ENCODE measurements around the gene KCNMB2.
"Not testable (repeated sequence)": the region's sequence is repeated elsewhere in the genome, so short reads cannot be mapped to it uniquely, and the experiment has no call there.

KCNMB2 gene

DNA sequence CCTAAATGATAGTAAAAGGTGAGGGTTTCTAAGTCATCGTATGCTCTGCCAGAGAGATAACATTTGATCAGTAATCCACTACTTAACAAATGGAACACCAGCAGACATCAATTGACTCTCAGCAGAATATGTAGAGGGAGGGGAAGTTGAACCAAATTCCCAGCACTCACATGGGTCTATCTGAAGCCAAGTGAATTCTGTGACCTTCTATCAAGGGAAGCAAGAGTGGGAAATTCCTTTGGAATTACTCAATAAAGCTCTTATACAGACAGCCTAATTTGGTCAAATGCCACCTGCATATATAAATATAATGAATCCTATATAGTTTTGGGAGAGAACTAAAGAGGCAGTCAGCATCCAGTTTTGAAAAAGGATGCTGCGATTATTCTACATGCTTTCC, 15.8 kb upstream of the KCNMB2 start:
- DNase-seq, result no peak

DNA sequence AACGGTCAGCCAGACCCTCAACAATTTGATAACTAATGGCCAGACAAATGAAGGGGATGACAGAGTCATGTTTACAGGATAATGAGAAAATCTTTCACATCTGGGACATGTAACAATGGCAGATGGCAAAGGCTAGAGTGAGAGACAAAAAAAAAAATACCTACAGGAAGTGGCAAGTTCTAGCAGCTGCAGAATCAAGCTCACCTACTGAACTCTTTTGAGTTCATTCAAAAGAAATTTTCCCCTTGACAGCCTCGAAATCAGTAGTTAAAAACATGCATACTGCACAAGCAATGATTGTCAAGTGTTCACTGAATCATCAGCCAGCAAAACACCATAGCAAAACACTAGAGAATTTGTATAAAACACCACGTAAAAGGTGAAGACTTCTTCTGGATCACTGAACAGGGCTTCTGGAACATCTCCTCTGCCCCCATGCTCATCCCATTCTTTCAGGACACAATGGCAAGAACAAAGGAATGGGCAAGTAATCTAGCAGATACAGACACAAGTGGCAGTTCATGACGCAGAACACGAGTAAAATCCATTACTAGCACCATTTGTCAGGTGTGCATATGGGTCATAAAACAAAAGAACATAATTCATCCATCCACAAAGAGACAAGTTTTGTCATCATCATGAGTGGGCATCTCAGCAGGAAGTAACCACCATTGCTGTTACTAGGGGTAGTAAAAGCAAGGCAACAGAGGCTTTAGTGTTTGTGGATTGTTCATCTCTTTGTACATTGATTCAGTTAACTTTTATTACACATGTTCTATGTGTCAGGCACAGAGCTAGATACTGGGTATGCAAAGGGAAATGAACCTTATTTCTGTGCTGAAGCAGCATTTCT, 13.8 kb upstream of the KCNMB2 start:
- no peak for DNase-seq

DNA sequence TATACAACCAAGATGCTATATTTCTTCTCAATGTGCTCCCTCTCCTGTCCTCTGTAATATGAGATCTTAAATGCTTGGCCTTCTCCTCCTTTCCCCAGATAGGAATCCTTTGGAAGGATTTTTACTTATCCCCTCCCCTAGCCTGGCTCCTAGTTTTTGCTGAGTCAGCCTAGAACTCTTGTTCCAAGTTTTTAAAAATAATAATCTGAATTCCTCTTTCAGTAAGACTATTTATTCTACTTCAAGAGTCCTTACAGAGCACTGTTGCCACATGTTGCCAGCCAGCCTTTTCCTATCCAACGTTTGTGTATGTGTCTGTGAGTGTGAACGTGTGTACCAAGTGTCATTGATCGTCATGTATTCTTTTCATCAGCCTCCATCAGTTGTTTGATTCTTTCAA, 11.0 kb upstream of the KCNMB2 start:
- no peak for DNase-seq

DNA sequence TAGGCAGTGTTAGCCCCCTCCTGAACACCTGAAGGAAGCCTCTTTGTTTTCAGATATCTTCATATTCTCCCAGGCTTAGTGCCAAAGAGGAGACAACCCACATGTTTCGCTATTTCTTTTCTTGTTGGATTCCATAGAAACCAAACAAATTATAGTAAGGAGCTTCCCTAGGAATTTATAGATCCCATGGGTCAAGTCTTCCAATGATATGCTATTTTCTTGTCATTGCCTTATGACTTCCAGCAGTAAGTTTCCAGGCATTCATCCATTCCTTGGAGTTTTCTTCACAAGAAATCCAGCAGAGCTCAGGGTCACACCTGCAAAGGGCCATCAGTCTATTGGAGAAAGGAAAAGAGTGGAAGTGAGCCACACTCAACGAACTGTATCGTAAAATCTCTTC, 9.9 kb upstream of the KCNMB2 start:
- DNase-seq, result no peak

DNA sequence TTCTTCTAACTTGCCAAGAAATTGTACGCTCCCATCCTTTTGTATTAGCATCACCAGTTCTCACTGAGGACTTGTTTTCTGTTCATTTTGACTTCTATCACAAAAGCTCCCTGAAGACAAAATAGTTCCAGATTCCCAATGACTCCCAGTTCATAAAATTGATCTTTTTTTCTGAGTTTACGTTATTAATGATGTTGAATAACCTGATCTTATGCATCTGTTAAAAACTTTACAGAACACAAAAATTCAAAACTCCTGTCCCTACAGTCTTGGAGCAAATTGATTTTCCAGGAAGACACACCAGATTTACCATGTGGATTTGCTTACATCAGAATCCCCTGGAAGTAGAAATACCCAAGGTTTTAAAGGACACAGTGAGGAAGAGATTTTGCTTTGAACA, 8.3 kb upstream of the KCNMB2 start:
- DNase-seq, result no peak

DNA sequence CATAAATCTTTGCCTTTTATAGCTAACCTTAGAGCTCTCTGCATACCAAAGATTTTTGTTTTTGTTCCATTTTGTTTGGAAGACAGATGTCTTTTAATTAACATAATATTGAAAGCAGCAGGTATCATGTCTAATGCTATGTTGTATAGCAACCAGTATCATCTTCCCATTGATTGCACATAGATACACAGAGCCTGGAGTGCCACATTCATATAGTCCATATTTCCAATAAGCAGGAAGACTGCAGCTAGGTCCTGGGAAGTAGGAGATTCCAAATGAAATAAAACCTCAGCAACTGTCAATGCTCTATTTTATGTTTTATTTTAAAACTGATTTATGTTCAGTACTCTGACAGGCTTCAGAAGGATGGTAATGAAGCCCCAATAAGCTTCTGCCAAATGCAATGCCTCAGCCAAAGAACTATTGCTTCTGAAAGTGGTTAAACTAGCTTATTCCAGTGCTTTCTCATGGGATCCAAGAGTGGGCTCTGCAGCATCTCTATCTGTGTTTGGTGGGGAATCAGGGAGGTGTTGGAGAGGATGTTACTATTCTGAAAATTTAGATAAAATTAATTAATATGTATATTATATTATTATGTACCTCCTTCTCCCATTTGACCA, 6.5 kb upstream of the KCNMB2 start:
- DNase-seq, result no peak

DNA sequence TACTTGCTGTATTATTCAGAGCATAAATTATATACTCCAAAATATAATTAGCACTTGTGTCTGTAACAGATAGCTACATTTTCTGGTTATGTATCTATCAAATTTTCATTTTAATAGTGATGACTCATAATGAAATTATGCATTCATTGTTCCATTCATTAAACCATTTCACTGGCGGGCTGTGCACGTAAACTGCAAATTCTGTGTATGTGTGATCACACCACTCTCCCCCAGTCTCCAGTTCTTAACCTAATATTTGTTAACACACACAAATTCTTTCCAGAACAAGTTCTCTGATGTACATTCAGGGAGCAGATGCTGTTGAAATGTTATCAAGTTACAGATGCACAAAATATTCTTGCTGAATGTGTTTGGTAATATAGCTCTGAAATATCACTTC, 3.8 kb upstream of the KCNMB2 start:
- no peak for DNase-seq

DNA sequence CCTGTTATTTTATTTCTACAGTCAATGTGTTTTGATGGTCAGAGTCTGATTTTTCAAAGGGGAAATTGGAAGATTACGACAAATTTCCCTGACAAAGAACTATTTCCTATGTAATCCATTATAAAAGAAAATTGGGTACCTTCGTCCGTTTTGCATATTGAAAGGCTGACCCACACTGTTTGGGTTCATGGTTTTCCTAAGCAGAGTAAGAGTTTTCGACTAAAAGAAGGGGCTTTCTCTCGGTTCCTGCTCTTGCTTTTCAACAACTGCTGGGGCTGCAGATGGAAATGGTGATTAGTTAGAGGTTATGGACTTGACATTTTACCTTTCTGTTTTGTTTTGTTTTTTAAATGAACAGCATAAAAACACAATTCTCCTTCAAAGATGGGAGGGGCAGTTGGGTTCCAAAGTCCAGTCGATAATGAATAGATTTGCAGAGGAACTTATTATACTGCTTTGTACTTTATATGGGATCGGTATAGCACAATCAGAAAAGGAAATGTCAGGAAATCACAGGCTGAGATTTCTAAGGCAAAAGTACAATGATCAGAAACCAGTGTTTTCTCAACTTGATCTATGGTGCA, 978 bp downstream of the KCNMB2 start:
- no peak for DNase-seq

DNA sequence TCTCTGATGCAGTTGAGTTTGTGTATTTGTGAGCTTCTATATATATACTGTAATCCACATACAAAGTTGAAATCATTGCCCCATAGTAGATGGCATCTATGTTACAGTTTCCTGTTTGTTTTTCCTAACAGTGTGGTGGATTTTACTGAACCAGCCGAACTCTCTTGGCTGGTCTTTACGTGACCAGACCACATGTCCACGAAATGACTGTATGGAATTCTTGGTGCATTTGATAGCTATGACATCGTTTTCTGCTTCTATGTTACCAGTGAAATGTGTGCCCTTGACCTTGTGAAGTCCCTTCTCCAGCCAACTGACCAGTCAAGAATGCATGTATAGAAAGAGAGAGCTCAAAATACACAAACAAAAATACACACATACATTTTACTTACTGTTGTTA, 1.8 kb downstream of the KCNMB2 start:
- DNase-seq, result no peak

DNA sequence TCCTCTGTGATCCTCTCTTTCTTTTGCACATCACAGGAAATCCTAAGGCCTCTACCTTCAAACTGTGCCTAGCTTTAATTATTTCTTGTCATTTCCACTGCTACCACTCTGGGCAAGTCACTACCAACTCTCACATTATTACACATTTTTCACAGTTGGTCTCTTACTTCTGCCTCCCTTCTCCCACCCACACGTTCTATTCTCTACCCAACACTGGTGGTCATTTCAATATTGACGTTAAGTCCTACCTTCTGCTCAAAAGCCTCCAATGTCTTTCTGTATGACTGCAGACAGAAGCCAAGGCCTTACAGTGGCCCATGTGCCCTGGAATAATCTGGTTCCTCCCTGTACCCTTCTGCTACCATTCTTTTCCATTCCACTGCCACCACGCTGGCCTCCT, 3.9 kb downstream of the KCNMB2 start:
- DNase-seq, result no peak

DNA sequence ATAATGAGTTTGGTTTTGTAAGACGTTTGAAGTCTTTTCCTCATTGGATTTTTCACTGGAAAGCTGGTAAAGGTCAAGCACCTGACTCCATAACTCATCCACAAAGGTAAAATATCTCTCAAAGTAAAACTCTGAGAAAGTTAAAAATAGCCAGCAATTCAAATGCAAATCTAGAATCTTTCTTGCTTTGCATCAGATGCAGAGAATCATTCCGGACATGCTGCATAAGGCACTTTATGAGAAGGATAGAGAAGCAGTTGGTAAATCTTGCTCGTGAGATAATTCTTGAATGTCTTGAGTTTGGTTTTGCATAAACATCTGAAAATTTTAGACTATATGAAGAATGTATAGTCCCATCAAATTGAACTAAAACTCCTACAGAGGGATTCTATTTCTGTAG, 9.1 kb downstream of the KCNMB2 start:
- DNase-seq, result no peak

DNA sequence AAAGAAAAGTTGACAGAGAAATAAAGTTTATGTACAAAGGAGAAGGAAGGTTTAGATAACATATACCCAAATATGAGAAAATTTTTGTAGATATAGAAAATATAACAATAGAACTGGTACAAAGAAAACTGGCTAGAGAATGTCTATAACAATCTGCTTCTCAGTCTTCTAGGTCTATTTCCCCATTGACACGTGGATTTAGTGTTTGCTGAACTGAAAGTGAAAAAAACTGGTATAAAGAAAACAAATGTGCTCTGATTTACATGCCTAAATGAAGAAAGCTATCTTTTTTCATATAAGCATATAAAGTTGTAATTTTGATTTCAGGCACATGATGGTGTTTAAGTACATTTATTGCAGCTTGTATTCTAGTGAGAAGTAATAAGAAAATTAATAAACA, 9.8 kb downstream of the KCNMB2 start:
- DNase-seq, result no peak

DNA sequence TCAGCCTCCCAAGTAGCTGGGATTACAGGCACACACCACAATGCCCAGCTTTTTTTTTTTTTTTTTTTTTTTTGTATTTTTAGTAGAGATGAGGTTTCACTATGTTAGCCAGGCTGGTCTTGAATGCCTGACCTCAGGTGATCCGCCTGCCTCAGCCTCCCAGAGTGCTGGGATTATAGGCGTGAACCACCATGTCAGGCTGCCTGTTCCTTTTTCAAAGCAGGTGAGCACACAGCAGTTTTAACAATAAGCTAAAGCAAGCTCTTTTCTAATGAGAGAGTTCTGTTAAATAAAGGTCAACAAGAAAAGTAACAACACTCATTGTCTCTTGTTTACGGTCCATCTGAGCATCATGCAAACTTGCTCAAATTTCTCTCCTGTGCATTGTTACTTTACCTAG, 13.2 kb downstream of the KCNMB2 start:
- DNase-seq, result not testable (repeated sequence)

DNA sequence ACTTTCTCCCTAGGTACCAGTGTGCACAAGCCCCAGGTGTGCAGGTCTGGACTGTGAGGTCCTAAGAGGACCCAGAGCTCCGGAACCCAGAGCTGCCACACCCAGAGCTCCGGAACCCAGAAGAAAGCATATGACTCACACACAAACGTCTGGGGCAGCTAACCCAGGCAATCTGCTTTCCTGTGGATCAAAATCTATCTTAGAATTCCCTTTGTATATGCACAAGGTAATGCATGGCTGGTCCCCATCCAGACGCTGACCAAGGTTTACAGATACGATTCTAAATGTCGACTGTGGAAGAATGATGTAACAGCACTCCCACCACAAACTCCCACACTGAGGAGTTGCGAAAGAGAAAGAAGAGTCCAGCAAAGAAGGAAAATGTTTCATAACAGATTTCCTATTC, 15.7 kb downstream of the KCNMB2 start:
- DNase-seq, result no peak

DNA sequence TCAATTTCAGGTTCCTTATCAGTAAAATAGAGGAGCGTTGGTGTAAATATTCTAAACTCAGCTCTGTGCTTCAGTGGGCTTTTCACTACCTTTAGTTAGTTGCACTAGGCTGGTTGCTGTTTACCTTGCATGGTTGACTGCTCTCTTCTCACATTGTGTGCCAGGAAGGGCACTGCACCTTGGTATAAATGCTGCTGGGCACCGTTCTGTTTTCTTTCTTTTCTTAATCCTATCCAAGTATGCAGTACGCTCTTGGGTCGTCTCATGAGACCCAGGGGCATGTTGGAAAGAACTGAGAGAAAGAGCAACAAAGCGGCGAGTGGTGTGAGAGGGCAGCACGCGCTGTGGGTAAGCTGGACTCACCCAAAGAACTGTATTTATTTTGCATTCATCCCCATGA, 22.4 kb downstream of the KCNMB2 start:
- DNase-seq, result no peak

DNA sequence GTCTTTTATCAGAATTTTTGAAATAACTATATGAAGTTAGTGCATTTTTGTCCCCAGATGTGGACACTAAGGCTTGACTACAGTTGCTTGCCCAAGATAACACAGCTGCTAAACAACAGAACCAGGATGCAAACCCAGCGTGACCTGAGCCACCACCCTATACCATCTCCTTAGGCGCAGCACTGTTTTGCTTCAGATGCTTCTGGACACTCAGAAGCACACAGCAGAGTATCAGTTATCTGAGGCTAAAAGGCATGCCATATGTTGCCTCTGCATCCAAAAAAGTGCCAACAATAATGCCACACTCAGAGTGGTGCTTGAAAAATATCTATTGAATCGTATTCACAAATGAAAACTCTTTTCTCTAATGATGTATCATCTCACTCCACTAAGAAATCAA, 24.5 kb downstream of the KCNMB2 start:
- DNase-seq, result no peak

DNA sequence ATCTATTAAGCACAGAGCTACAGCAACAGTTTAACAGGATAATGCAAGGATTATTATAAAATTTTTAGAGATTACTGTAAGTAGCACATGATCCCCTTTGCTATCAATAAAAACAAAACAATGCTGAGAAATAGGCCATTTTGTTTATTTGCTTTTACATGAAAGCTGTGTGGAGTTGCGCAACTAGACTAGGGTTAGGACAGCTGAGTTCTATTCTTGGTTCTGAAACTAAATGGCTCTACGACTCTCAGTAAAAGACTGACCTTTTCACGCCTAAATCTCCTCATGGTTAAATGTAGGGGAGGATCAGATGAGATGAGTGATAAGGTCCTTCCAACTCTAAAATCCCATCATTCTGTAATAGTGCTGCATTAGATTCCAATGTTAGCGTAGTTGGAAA, 25.0 kb downstream of the KCNMB2 start:
- no peak for DNase-seq

DNA sequence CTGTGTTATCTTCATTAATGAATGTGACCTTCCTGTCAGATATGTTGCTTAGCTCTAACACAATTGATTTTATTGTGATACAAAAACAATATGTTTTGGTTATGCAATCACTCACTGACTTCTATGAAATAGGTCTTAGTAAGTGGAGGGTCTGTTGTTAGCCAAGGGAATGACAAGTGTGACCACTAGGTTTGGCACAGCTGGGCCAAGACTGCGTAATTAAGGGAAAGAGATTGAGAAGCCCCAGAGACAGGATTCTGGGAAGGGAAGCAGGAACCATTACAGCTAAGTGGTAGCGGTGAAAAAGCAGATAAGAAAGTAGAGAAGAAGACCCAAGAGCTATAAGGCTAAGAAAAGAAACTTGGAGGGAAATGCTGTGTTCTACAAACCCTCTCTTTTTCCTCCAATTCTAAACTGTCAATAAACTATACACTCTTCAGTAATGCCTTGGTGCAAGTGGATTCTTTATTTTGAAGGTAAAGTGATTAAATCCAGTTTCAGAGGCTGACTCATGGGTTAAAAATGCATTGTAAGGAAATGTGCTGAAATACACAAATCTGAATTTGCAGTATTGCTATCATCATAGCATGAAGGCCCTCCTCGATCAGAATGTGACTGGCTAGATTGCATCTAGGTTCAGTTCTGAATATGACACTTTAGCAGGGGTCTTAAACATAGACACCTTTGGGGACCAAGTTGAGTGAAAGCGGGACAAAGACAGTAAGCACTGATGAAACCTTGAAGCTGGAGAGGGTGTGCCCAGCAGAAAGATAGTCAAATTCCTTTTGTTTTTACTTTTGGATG, 26.1 kb downstream of the KCNMB2 start:
- DNase-seq, result no peak

DNA sequence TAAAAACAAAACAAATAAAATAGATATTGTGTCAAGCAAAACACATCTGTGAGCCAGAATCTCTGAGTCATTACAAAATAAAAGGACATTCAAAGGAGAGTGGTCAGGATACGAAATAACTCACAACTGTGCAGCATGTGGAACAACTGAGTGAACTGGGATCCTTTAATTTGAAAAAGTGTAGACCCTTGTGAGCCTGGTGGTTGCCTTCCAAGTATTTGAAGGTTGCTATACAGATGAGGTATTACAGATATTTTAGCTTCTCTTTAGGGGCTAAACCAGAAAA, 26.7 kb downstream of the KCNMB2 start:
- DNase-seq, result no peak

DNA sequence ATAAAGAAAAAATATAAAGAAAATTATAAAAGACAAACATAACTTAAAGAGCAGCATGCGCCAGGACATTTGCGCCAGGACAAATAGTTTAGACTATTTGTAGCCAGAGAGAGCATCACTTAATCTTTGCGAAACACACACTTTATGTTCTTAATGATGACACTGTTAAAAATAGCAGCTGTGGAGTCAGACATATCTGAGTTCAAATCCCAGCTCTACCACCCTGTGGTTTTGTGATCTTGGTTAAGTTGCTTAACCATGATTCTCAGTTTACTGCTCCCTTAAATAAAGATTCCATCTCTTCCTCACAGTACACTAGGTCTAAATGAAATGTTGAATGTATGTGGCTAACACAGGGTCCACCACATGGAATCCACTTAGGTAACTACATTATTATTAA, 31.4 kb downstream of the KCNMB2 start:
- no peak for DNase-seq

DNA sequence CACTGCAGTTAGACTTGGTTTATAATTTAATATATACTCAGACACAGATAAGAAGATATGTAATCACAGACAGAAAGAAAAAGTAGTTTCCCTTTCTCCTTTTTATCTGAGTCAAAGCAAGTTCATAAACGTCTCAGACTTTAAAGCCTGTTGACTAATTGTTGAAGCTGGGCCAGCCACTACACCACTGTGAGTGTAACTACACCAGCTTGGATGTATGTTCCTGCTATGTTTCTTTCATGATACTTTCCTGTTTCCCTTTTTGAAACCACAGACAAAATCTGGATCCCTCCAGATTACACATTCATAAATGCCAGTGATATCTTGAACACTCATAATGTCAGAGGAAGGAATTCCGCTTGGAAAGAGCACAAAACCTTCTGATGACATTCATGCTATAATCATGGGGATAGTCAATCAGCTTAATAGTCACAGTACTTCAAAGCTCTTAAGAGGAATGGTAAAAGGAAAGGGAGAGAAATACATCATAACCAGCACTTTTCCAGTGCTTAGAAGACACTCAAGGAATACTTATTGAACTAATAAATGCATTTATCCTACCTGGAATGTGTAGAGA, 32.0 kb downstream of the KCNMB2 start:
- DNase-seq, result no peak

DNA sequence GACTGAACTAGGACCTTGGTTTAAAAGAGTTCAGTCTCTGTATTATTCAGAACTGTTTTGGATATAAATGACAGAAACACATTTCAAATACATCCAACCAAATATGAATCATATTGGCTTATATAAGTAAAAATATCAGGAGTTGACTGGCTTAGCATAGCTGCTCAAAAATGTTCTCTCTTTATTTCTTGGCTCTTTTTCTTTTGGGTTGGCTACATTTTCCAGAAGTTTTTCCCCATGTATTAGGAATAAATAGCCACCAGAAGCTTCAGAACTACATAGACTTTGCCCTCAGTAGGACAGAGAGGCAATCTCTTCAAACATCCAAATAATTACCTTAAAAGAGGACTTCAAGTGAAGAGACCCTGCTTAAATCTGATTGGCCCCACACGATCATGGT, 32.7 kb downstream of the KCNMB2 start:
- DNase-seq, result no peak

DNA sequence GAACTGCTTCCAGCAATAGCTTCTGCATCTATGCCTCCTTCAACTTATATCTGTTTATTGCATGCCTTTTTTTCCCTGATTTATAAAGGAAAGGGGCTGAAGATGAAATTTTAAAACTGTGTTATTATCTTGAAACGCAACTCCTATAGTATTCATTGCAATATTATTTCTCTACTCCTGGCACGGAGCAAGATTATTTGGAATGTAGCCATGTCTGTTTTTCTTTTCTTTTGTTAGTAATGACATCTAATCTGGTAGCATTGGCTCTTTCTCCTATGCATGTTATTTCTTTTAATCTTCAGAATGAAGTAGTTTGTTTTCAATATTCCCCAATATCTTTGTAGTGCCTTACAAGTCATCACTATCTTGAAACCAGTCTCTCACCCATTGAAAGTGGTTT, 33.6 kb downstream of the KCNMB2 start:
- DNase-seq, result no peak

Measured in activated CD4-positive, alpha-beta T cell treated with anti-CD3 and anti-CD28 coated beads, Interleukin-2, amount 50 U/mL, for 48 hours (primary cell).